Measurements from ENCODE around the gene WDR1. TPM values are rescaled to one million over a fixed set of nuclear protein-coding genes. Genes with fewer than 3 reads are reported as not detected.

WDR1 gene
- total RNA-seq, 4 donors from 2014 or later: 122 to 238 (median 213) TPM

DNA sequence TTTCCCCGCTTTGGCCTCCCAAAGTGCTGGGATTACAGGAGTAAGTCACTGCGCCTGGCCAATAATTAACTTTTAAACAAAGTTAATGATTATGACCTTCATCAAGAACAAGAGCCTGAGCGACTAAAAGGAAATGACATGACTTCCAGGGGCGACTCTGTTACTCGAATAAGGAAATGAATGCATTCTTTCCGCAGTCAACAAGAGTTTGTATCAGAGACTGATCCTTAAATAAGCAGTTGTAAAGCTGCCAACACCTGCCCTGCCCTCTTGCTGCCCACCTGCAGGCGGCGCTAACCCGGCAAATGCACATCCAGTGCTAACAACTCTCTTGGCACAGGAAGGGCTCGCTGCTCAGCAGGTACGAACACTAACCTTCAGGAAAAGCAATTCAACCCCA is 27.3 kb downstream of the WDR1 start:
- WGBS, 2 donors: 69 to 86% methylated on average over 11 of the region's 11 CpGs
- H3K36me3 ChIP-seq: peaks cover 65 to 71% of the 10 kb centered on the region in 2 donors

DNA sequence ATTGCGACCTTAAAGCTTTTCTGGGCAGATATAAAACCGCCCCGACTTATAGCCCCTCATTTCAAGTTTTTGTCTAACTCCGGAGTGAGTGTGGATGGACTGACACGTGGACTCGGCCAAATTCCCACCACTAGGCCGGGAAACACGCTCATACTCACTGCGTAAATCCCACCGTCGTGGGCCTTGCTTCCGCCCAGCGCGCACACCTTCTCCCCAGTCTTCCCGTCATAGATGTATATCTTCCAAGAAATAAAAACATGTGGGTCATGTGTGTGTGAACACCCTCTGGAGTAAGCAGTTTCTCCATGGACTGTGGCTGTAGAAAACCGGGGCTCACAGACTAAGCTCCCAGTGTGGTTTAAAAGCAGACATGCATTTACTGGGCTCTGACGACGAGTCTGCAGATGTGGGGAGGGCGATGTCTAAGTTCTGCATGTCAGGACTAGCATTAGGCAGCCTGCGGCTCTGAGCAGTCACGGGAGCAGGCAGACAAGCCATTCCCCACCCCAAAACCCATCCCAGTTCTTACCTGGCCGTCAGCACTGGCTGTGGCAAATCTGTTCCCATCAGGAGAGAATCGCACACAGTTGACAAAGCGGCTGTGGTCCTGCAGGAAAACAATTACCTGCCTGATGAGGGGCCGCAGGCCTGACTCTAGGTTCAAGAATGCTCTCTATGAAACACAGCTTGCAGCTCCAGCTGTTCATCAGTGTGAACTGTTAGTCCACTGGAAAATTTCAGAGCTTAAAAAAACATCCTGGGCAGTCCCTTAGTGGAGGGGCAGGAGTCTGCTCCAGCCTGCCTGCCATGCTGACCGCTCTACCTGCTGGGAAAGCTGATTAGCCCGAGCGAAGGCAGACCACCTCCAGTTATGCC is 28.2 kb downstream of the WDR1 start:
- no peaks in the 10 kb centered on the region for H3K27me3 ChIP-seq
- peaks cover 19 to 45% of the 10 kb centered on the region in 2 donors for H3K4me1 ChIP-seq
- no peak for TF ChIP-seq POLR2A (IDR thresholded peaks at IDR 0.05)
- TF ChIP-seq, protein P1, sequence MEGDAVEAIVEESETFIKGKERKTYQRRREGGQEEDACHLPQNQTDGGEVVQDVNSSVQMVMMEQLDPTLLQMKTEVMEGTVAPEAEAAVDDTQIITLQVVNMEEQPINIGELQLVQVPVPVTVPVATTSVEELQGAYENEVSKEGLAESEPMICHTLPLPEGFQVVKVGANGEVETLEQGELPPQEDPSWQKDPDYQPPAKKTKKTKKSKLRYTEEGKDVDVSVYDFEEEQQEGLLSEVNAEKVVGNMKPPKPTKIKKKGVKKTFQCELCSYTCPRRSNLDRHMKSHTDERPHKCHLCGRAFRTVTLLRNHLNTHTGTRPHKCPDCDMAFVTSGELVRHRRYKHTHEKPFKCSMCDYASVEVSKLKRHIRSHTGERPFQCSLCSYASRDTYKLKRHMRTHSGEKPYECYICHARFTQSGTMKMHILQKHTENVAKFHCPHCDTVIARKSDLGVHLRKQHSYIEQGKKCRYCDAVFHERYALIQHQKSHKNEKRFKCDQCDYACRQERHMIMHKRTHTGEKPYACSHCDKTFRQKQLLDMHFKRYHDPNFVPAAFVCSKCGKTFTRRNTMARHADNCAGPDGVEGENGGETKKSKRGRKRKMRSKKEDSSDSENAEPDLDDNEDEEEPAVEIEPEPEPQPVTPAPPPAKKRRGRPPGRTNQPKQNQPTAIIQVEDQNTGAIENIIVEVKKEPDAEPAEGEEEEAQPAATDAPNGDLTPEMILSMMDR (IDR thresholded peaks at IDR 0.05): no peak
- WGBS, 2 donors: 88 to 89% methylated on average over 25 to 27 of the region's 28 CpGs
- H3K9me3 ChIP-seq: no peaks in the 10 kb centered on the region
- H3K27ac ChIP-seq: no peak overlapping the region
- no peak for DNase-seq
- no peak overlapping the region for H3K4me3 ChIP-seq (replicated peaks in 1 of 3)
- intact Hi-C loops (cut with DNase I): no loop called here
- peaks cover 69 to 78% of the 10 kb centered on the region in 2 donors for H3K36me3 ChIP-seq

More for the DNA sequence above, 27.3 kb downstream of the WDR1 start:
- no peaks in the 10 kb centered on the region for H3K9me3 ChIP-seq
- no peak overlapping the region for H3K27ac ChIP-seq
- no peak for DNase-seq
- H3K27me3 ChIP-seq: no peaks in the 10 kb centered on the region
- H3K4me1 ChIP-seq: peaks cover 28 to 54% of the 10 kb centered on the region in 2 donors
- TF ChIP-seq POLR2A (IDR thresholded peaks at IDR 0.05): no peak
- TF ChIP-seq, protein P1 (IDR thresholded peaks at IDR 0.05): peak in 2 of 6 experiments; percentile 16 to 23
- no peak overlapping the region for H3K4me3 ChIP-seq (replicated peaks in 1 of 3)
- intact Hi-C loops (cut with DNase I): no loop called here

DNA sequence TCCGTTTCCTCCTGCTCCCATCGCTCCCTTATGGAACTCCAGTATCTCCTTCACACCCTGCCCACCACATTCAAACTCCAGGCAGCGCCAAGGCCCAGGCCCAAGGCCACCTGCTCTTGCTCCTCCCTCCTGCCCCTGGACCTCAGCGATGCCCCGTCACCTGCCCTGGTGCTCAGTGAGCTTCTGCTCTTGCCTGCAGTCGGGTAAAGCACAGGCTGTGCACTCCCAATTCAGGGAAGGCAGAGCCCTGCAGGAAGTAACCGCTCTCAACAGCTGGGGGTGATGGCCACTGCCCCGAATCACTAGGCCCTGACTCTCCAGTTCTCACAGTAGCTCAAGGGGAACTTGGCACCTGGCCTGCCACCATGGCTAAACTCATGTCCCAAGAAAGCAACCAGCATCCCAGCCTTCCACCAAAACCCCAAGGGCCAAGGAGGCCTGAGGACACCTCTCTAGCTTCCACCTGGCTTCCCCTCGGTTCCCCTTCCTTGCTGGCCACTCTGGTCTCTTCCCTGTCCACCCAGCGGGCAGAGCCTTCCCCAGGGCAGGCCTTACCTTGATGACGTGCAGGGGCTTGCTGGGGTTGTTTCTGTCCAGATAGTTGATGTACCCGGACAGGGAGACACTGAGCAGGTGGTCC is 29.3 kb downstream of the WDR1 start:
- Histone ChIP-seq H3K27ac (peak overlapping the region in 1 of 3 donors; percentile 12), H3K36me3 (peaks cover 80 to 88% of the 10 kb centered on the region in 2 donors), H3K4me3 (replicated peaks in 1 of 3) (no peak overlapping the region), H3K27me3 (no peaks in the 10 kb centered on the region), H3K4me1 (peaks cover 11 to 34% of the 10 kb centered on the region in 2 donors), H3K9me3 (no peaks in the 10 kb centered on the region)
- intact Hi-C loops (cut with DNase I): no loop called here
- 87 to 94% methylated on average over 11 to 12 of the region's 12 CpGs for WGBS, 2 donors
- no peak for TF ChIP-seq POLR2A (IDR thresholded peaks at IDR 0.05)
- TF ChIP-seq, protein P1 (IDR thresholded peaks at IDR 0.05): no peak
- peak; percentile 25 to 64 for DNase-seq

DNA sequence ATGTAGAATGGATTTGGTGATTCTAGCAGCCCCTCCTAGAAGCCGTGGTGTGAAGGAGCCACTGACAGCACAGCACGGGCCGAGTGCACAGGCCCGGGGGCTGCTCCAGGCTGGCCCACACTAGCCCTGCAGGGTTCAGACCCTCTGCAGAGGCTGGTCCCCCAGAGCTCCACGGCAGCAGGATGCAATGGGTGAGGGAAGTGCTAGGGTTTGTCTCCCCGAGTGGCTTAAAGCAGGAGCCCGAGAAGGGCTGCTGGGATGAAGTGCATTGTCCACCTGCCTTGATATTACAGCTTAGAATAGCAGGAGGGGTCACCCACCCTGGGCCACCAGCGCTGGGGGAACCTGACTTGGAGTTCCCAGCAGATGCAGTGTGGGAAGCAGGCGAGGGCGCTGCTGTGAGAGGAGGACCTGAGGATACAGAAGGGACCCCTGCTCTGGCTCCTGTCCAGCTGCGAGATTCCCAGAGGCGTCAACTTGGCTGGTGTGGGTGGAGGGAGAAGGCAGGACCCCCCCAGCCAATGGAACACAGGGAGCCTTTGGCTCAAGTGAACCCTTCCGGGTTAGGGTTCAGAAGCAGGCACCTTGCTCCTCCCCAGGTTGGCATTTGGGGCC is 30.0 kb downstream of the WDR1 start:
- Histone ChIP-seq H3K27me3 (no peaks in the 10 kb centered on the region), H3K4me1 (peaks cover 11 to 33% of the 10 kb centered on the region in 2 donors), H3K9me3 (no peaks in the 10 kb centered on the region), H3K27ac (peak overlapping the region in 1 of 3 donors; percentile 72), H3K36me3 (peaks cover 84 to 88% of the 10 kb centered on the region in 2 donors), H3K4me3 (replicated peaks in 1 of 3) (no peak overlapping the region)
- TF ChIP-seq, protein P1 (IDR thresholded peaks at IDR 0.05): no peak
- no peak for TF ChIP-seq POLR2A (IDR thresholded peaks at IDR 0.05)
- 82 to 100% methylated on average over 8 to 13 of the region's 13 CpGs for WGBS, 2 donors
- intact Hi-C loops (cut with DNase I): no loop called here
- peak in 1 of 2 donors; percentile 2 for DNase-seq

Measured in thyroid gland (tissue), 4 donors.